Astrocyte (in vitro differentiated cells and primary cell): ENCODE data around the gene GREM1.

Experiments
- EZH2 ChIP-seq: IDR thresholded peaks from 2 replicates; pipeline ENCODE4 v1.6.1; 2012; ENCODE audit warnings: mild to moderate bottlenecking, low read length, inconsistent platforms; ENCODE audit not compliant: insufficient read depth
- TF ChIP-seq, protein P1 (sequence below): IDR thresholded peaks from 2 replicates; pipeline ENCODE4 v1.5.1; 2011; ENCODE audit warnings: low read depth, mild to moderate bottlenecking, inconsistent platforms, low read length, moderate library complexity; ENCODE audit not compliant: insufficient read depth

DNA sequence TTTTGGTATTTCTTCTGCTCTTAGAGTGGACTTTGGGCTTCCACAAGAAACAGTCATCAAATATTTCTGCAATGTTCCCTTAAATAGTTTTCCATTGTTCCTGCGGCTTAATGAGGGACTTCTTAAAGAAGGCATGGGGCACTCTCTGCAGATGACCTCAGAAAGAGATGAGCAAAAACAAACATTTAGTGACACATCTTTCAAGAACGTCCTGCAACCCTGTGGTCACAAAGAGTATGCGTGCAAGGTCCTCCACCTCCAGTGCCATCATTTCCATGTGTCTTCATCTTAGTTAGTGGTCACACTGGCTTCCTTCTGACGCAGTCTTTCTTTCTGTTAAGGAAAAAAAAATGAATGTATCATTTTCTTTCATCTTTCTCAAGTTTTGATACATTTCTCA, 56.2 kb downstream of the GREM1 start:
- TF ChIP-seq EZH2 = no peak
- TF ChIP-seq, protein P1, sequence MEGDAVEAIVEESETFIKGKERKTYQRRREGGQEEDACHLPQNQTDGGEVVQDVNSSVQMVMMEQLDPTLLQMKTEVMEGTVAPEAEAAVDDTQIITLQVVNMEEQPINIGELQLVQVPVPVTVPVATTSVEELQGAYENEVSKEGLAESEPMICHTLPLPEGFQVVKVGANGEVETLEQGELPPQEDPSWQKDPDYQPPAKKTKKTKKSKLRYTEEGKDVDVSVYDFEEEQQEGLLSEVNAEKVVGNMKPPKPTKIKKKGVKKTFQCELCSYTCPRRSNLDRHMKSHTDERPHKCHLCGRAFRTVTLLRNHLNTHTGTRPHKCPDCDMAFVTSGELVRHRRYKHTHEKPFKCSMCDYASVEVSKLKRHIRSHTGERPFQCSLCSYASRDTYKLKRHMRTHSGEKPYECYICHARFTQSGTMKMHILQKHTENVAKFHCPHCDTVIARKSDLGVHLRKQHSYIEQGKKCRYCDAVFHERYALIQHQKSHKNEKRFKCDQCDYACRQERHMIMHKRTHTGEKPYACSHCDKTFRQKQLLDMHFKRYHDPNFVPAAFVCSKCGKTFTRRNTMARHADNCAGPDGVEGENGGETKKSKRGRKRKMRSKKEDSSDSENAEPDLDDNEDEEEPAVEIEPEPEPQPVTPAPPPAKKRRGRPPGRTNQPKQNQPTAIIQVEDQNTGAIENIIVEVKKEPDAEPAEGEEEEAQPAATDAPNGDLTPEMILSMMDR = no peak
